ENCODE data around the gene REEP1. TPM values are rescaled to one million over a fixed set of nuclear protein-coding genes. Genes with fewer than 3 reads are reported as not detected.
A peak's percentile ranks its signal among the peaks of the same experiment; 100 is the strongest.

Gene REEP1
- total and polyA plus RNA-seq, 2 of the 13 experiments (the other 11 are each of a cell fraction or from before 2014, with no cell fraction given): 0.27 TPM; not detected in 1

GRCh38 chr2:86243950-86244733 lies 93.3 kb downstream of the REEP1 start:
- FAIRE-seq (no peak), DNase-seq (ENCODE audit: low spot score) (no peak), ATAC-seq (peak; percentile 31; the same call in 1 of the 3 replicates)
- no peak overlapping the region for H3K9ac ChIP-seq (ENCODE audit: insufficient read depth, low read depth, low read length)
- ChIA-PET CTCF (ENCODE audit: low intra/inter-chr PET ratio, low total read pairs) (no interaction called here), POLR2A (no interaction called here)
- intact Hi-C loops (cut with micrococcal nuclease; ENCODE audit: unreplicated experiment) (no loop called here), in situ Hi-C loops (cut with HindIII; ENCODE audit: extremely low pct_ligation_motif_present, low pct_unique_long_range_greater_than_20kb) (no loop called here)
- peaks cover 3 to 37% of the 10 kb centered on the region in 2 experiments; a peak in 4 of 5 replicates for H3K27me3 ChIP-seq (ENCODE audit: control insufficient read depth in 1 of 2, insufficient read depth in 2 of 2, low read length in 2 of 2)
- H4K20me1 ChIP-seq (ENCODE audit: insufficient read depth, low read length): no peaks in the 10 kb centered on the region
- H3K4me3 ChIP-seq (replicated peaks in 1 of 3; ENCODE audit: insufficient read depth in 1 of 3, low read depth in 2 of 3, low read length in 3 of 3): no peak overlapping the region
- whole genome bisulfite sequencing (ENCODE audit: low lambda C conversion rate): 64% methylated on average over 5 of the region's 5 CpGs
- no peak overlapping the region for H3K4me2 ChIP-seq (ENCODE audit: low read depth, low read length)
- no peak overlapping the region for H2AFZ ChIP-seq (ENCODE audit: low read length)
- TF ChIP-seq MTA3 (CRISPR knock-in tag; IDR thresholded peaks at IDR 0.05) (no peak), CTCF (CRISPR knock-in tag; IDR thresholded peaks at IDR 0.05) (0 out of 2 replicates have a peak, but pooled peaks have one; percentile 17), ZNF138 (CRISPR knock-in tag; IDR thresholded peaks at IDR 0.05; ENCODE audit: low read depth) (no peak), BCL6 (CRISPR knock-in tag; IDR thresholded peaks at IDR 0.05) (peak; percentile 25; the same call in 1 of the 2 replicates), ZNF558 (CRISPR knock-in tag; IDR thresholded peaks at IDR 0.05; ENCODE audit: borderline replicate concordance) (no peak)
- H3K79me2 ChIP-seq (ENCODE audit: insufficient read depth, low read length): no peaks in the 10 kb centered on the region
- no peaks in the 10 kb centered on the region for H3K36me3 ChIP-seq (replicated peaks in 1 of 2; ENCODE audit: control insufficient read depth in 1 of 2, insufficient read depth in 2 of 2, low read length in 2 of 2)
- H3K4me1 ChIP-seq (ENCODE audit: insufficient read depth, low read length): peaks cover 5% of the 10 kb centered on the region; the same call in 1 of the 2 replicates
- H3K9me3 ChIP-seq (ENCODE audit: low read length): no peaks in the 10 kb centered on the region
- BruUV-seq (replicated peaks): no TSS peak
- H3K27ac ChIP-seq (ENCODE audit: extremely low read length, insufficient read depth, low read length): no peak overlapping the region

- POLR2A ChIA-PET: no interaction called here
- no TSS peak for BruUV-seq (replicated peaks)
- no peak for FAIRE-seq
Measured at GRCh38 chr2:86243272-86243671, 94.2 kb downstream of the REEP1 start.

More at GRCh38 chr2:86243272-86243671, 94.2 kb downstream of the REEP1 start:
- CTCF ChIA-PET (ENCODE audit: low intra/inter-chr PET ratio, low total read pairs): no interaction called here
- no peak overlapping the region for H3K9ac ChIP-seq (ENCODE audit: insufficient read depth, low read depth, low read length)
- no peak overlapping the region for H3K4me2 ChIP-seq (ENCODE audit: low read depth, low read length)
- H3K27ac ChIP-seq (ENCODE audit: extremely low read length, insufficient read depth, low read length): no peak overlapping the region
- ATAC-seq (no peak), DNase-seq (ENCODE audit: low spot score) (no peak)
- WGBS (ENCODE audit: low lambda C conversion rate): 55% methylated on average over 6 of the region's 6 CpGs
- no peaks in the 10 kb centered on the region for H4K20me1 ChIP-seq (ENCODE audit: insufficient read depth, low read length)
- H3K4me1 ChIP-seq (ENCODE audit: insufficient read depth, low read length): peaks cover 5% of the 10 kb centered on the region; the same call in 1 of the 2 replicates
- intact Hi-C loops (cut with micrococcal nuclease; ENCODE audit: unreplicated experiment) (no loop called here), in situ Hi-C loops (cut with HindIII; ENCODE audit: extremely low pct_ligation_motif_present, low pct_unique_long_range_greater_than_20kb) (no loop called here)
- H3K79me2 ChIP-seq (ENCODE audit: insufficient read depth, low read length): no peaks in the 10 kb centered on the region
- peaks cover 3 to 37% of the 10 kb centered on the region in 2 experiments; a peak in 4 of 5 replicates for H3K27me3 ChIP-seq (ENCODE audit: control insufficient read depth in 1 of 2, insufficient read depth in 2 of 2, low read length in 2 of 2)
- TF ChIP-seq PAWR (CRISPR knock-in tag; IDR thresholded peaks at IDR 0.05; ENCODE audit: borderline replicate concordance) (no peak), ZNF652 (CRISPR knock-in tag; IDR thresholded peaks at IDR 0.05; ENCODE audit: borderline replicate concordance, low read depth) (no peak), NCOA1 (CRISPR knock-in tag; IDR thresholded peaks at IDR 0.05) (no peak), PHB2 (IDR thresholded peaks at IDR 0.05; ENCODE audit: partially characterized antibody) (no peak), EZH2 (conservative IDR thresholded peaks at IDR 0.05; ENCODE audit: low read depth, low read length) (no peak), EHMT2 (IDR thresholded peaks at IDR 0.05; ENCODE audit: borderline replicate concordance, low read depth, low read length) (no peak), KLF15 (CRISPR knock-in tag; IDR thresholded peaks at IDR 0.05; ENCODE audit: borderline replicate concordance) (no peak), YEATS4 (CRISPR knock-in tag; IDR thresholded peaks at IDR 0.05; ENCODE audit: borderline replicate concordance) (no peak), KMT2A (CRISPR knock-in tag; IDR thresholded peaks at IDR 0.05) (no peak), ZFP37 (CRISPR knock-in tag; IDR thresholded peaks at IDR 0.05; ENCODE audit: borderline replicate concordance) (no peak), REL (CRISPR knock-in tag; conservative IDR thresholded peaks at IDR 0.05) (no peak), IRF1 (CRISPR knock-in tag; IDR thresholded peaks at IDR 0.05; ENCODE audit: low read depth) (no peak)
- H3K9me3 ChIP-seq (ENCODE audit: low read length): no peaks in the 10 kb centered on the region
- H3K36me3 ChIP-seq (replicated peaks in 1 of 2; ENCODE audit: control insufficient read depth in 1 of 2, insufficient read depth in 2 of 2, low read length in 2 of 2): no peaks in the 10 kb centered on the region
- no peak overlapping the region for H3K4me3 ChIP-seq (replicated peaks in 1 of 3; ENCODE audit: insufficient read depth in 1 of 3, low read depth in 2 of 3, low read length in 3 of 3)
- no peak overlapping the region for H2AFZ ChIP-seq (ENCODE audit: low read length)
